Liver (tissue), 9 donors: ENCODE measurements around the gene RALGAPB. TPM values are rescaled to one million over a fixed set of nuclear protein-coding genes. Genes with fewer than 3 reads are reported as not detected.
"Not testable (repeated sequence)": the region's sequence is repeated elsewhere in the genome, so short reads cannot be mapped to it uniquely, and the experiment has no call there.

ENCODE experiments used
- DNase-seq: peaks from one replicate; pipeline ENCODE4 v3.0.0-alpha.2; 2017; ENCODE audit warnings: low spot score
- H3K27ac ChIP-seq, 2 donors: one replicate each; pipeline ENCODE4 v1.7.0; 2013; ENCODE audit warnings: inconsistent platforms in 2 of 2, low read length in 2 of 2, control low read depth in 1 of 2, low read depth in 1 of 2, mild to moderate bottlenecking in 1 of 2
- H3K27me3 ChIP-seq, 4 donors: one replicate each; pipeline versions ENCODE4 v1.6.1 to v1.7.0; 2013; ENCODE audit warnings: low read length in 3 of 4, inconsistent platforms in 1 of 4, mild to moderate bottlenecking in 1 of 4, moderate library complexity in 1 of 4; ENCODE audit not compliant: control insufficient read depth in 4 of 4, insufficient read depth in 4 of 4
- H3K36me3 ChIP-seq, 4 donors: one replicate each; pipeline versions ENCODE4 v1.6.1 to v1.7.0; 2013; ENCODE audit warnings: low read length in 3 of 4, mild to moderate bottlenecking in 3 of 4, low read depth in 1 of 4, moderate library complexity in 1 of 4; ENCODE audit not compliant: control insufficient read depth in 4 of 4, insufficient read depth in 3 of 4
- H3K4me1 ChIP-seq, 4 donors: one replicate each; pipeline versions ENCODE4 v1.6.1 to v1.7.0; 2013; ENCODE audit warnings: low read length in 3 of 4, mild to moderate bottlenecking in 3 of 4, moderate library complexity in 1 of 4; ENCODE audit not compliant: control insufficient read depth in 4 of 4, insufficient read depth in 4 of 4
- H3K4me3 ChIP-seq, 3 donors: one replicate each; pipeline versions ENCODE4 v1.6.1 to v1.7.0; 2013; ENCODE audit warnings: low read length in 3 of 3, control low read depth in 1 of 3, low read depth in 1 of 3, mild to moderate bottlenecking in 1 of 3
- H3K9ac ChIP-seq, 2 donors: one replicate each; pipeline ENCODE4 v1.7.0; 2013; ENCODE audit warnings: low read length in 2 of 2, mild to moderate bottlenecking in 2 of 2, moderate library complexity in 2 of 2, control low read depth in 1 of 2, low read depth in 1 of 2
- H3K9me3 ChIP-seq, 4 donors: one replicate each; pipeline versions ENCODE4 v1.6.1 to v1.7.0; 2013; ENCODE audit warnings: low read length in 3 of 4; ENCODE audit not compliant: control insufficient read depth in 4 of 4
- ATF3 ChIP-seq: IDR thresholded peaks from 2 replicates; pipeline ENCODE4 v1.6.1; 2016; ENCODE audit warnings: antibody characterized with exemption
- CTCF ChIP-seq: fragments of 150-350 bp; IDR thresholded peaks from 2 replicates; pipeline ENCODE4 v1.5.1; 2017; ENCODE audit warnings: improper control_type of control experiment, low read depth, low read length; ENCODE audit not compliant: missing input control
- FOXA1 ChIP-seq: IDR thresholded peaks from 2 replicates; pipeline ENCODE4 v1.6.1; 2016; ENCODE audit warnings: antibody characterized with exemption
- FOXA2 ChIP-seq: IDR thresholded peaks from 2 replicates; pipeline ENCODE4 v1.6.1; 2016; ENCODE audit warnings: antibody characterized with exemption
- GABPA ChIP-seq, 2 donors: IDR thresholded peaks in 1 of 2; conservative IDR thresholded peaks in 1 of 2; 2 replicates each; pipeline ENCODE4 v1.6.1; 2016; ENCODE audit warnings: antibody characterized with exemption in 2 of 2, mild to moderate bottlenecking in 1 of 2, moderate library complexity in 1 of 2
- HNF4G ChIP-seq: IDR thresholded peaks from 2 replicates; pipeline ENCODE4 v1.6.1; 2016; ENCODE audit warnings: antibody characterized with exemption
- MAX ChIP-seq: IDR thresholded peaks from 2 replicates; pipeline ENCODE4 v1.6.1; 2016; ENCODE audit warnings: antibody characterized with exemption
- NR2F2 ChIP-seq: IDR thresholded peaks from 2 replicates; pipeline ENCODE4 v1.6.1; 2016; ENCODE audit warnings: antibody characterized with exemption
- RAD21 ChIP-seq, 2 donors: IDR thresholded peaks; 2 replicates each; pipeline ENCODE4 v1.6.1; 2016; ENCODE audit warnings: antibody characterized with exemption in 2 of 2, mild to moderate bottlenecking in 2 of 2
- REST ChIP-seq: IDR thresholded peaks from 2 replicates; pipeline ENCODE4 v1.6.1; 2016; ENCODE audit warnings: antibody characterized with exemption, mild to moderate bottlenecking
- RXRA ChIP-seq, 2 donors: IDR thresholded peaks; 2 replicates each; pipeline ENCODE4 v1.6.1; 2017 to 2018; ENCODE audit warnings: antibody characterized with exemption in 2 of 2, mild to moderate bottlenecking in 1 of 2
- YY1 ChIP-seq: IDR thresholded peaks from 2 replicates; pipeline ENCODE4 v1.6.1; 2016; ENCODE audit warnings: antibody characterized with exemption, mild to moderate bottlenecking
- ZBTB33 ChIP-seq: IDR thresholded peaks from 2 replicates; pipeline ENCODE4 v1.6.1; 2016; ENCODE audit warnings: antibody characterized with exemption
- WGBS: extraction: QIAGEN DNeasy Blood & Tissue Kit; methylation state at CpG from one replicate; pipeline ENCODE4 v1.1.7; 2013; 5-methylcytosine and 5-hydroxymethylcytosine counted together
- polyA plus RNA-seq, 2 donors: library from polyadenylated mRNA; stranded (reverse) in 1 of 2; unstranded in 1 of 2; fragments of 200-250 nt in 1 of 2; fragments of >200 nt in 1 of 2; fragmentation: Nextera tagmentation in 1 of 2; extraction: Ambion mirVana in 1 of 2; gene quantifications; one replicate each; pipeline versions ENCODE4 v1.2.1 to v1.2.3, GENCODE V29; 2013 to 2015
- total RNA-seq, 2 donors: library from RNA; depleted of rRNA; stranded (reverse); fragments of >200 nt; gene quantifications; one replicate each; pipeline ENCODE4 v1.2.3, GENCODE V29; 2014
- donor health status: healthy.
- donor health status: healthy.
- donor health status: healthy.
- donor health status: healthy.
- donor health status: healthy.

RALGAPB gene
- total and polyA plus RNA-seq, 4 donors: 4.3 to 19.7 (median 9.5) TPM

- WGBS: 90% methylated on average over 28 of the region's 33 CpGs
- not testable (repeated sequence) for H3K9ac ChIP-seq, H3K4me1 ChIP-seq, H3K27ac ChIP-seq, H3K27me3 ChIP-seq, H3K4me3 ChIP-seq, DNase-seq, H3K9me3 ChIP-seq, H3K36me3 ChIP-seq
These were observed 11.5 kb upstream of the RALGAPB start for GRCh38 chr20:38461167-38461566.

GRCh38 chr20:38461569-38461968 lies 11.1 kb upstream of the RALGAPB start:
- DNase-seq, H3K9ac ChIP-seq, H3K4me1 ChIP-seq, H3K4me3 ChIP-seq, H3K27me3 ChIP-seq, H3K27ac ChIP-seq, H3K36me3 ChIP-seq, H3K9me3 ChIP-seq: not testable (repeated sequence)
- WGBS: 94% methylated on average over 30 of the region's 30 CpGs

GRCh38 chr20:38466171-38466570 lies 6.5 kb upstream of the RALGAPB start:
- no peaks in the 10 kb centered on the region for H3K27me3 ChIP-seq
- H3K9ac ChIP-seq: no peak overlapping the region
- H3K4me1 ChIP-seq: peaks cover 0 to under 1% (median 0%) of the 10 kb centered on the region in 4 donors
- H3K36me3 ChIP-seq: no peaks in the 10 kb centered on the region
- DNase-seq: no peak
- TF ChIP-seq NR2F2 (no peak), FOXA1 (no peak), ZBTB33 (no peak), GABPA (IDR thresholded peaks at IDR 0.05 in 1 of 2, conservative IDR thresholded peaks at IDR 0.05 in 1 of 2) (no peak), FOXA2 (no peak), REST (no peak), ATF3 (no peak), HNF4G (no peak), MAX (no peak), CTCF (no peak), RXRA (IDR thresholded peaks at IDR 0.05) (no peak), RAD21 (IDR thresholded peaks at IDR 0.05) (no peak), YY1 (no peak)
- 64% methylated on average over 2 of the region's 2 CpGs for WGBS
- no peak overlapping the region for H3K27ac ChIP-seq
- no peak overlapping the region for H3K4me3 ChIP-seq
- H3K9me3 ChIP-seq: no peaks in the 10 kb centered on the region
